ENCODE measurements around the gene WDR62. TPM values are rescaled to one million over a fixed set of nuclear protein-coding genes. Genes with fewer than 3 reads are reported as not detected.
"Not testable (repeated sequence)": the region's sequence is repeated elsewhere in the genome, so short reads cannot be mapped to it uniquely, and the experiment has no call there.

Gene WDR62
- total RNA-seq, 1 experiment from 2014 or later: 32.9 TPM

GRCh38 chr19:36125557-36125956 is 70.9 kb downstream of the WDR62 start:
- no peak overlapping the region for H3K4me3 Mint-ChIP-seq (ENCODE audit: unreplicated experiment)
- no peaks in the 10 kb centered on the region for H3K9me3 Mint-ChIP-seq (ENCODE audit: unreplicated experiment)
- no peak overlapping the region for H3K4me3 ChIP-seq (ENCODE audit: low read depth, low read length)
- no peak for TF ChIP-seq CTCF (IDR thresholded peaks at IDR 0.05; ENCODE audit: insufficient read depth in 1 of 2, low read depth in 1 of 2, low read length in 1 of 2, severe bottlenecking in 1 of 2, unreplicated experiment in 1 of 2)
- H3K9me3 ChIP-seq: no peaks in the 10 kb centered on the region
- ChIA-PET CTCF (no interaction called here), POLR2A (no interaction called here)
- H3K4me1 Mint-ChIP-seq (ENCODE audit: low read depth, unreplicated experiment): no peaks in the 10 kb centered on the region
- DNase-seq: no peak
- peaks cover 19% of the 10 kb centered on the region for H3K36me3 Mint-ChIP-seq (ENCODE audit: insufficient read depth, unreplicated experiment)
- H3K4me1 ChIP-seq: peaks cover under 1% of the 10 kb centered on the region; the same call in 1 of the 2 replicates
- BruUV-seq (replicated peaks): no TSS peak
- H3K36me3 ChIP-seq (ENCODE audit: control insufficient read depth, insufficient read depth, low read length): no peaks in the 10 kb centered on the region; the same call in 1 of the 2 replicates
- H3K27ac Mint-ChIP-seq (ENCODE audit: unreplicated experiment): no peak overlapping the region
- intact Hi-C loops (cut with micrococcal nuclease; ENCODE audit: unreplicated experiment): no loop called here
- H3K27me3 Mint-ChIP-seq (ENCODE audit: insufficient read depth, unreplicated experiment): no peaks in the 10 kb centered on the region
- H3K27me3 ChIP-seq (replicated peaks; ENCODE audit: control insufficient read depth, insufficient read depth, low read length): no peaks in the 10 kb centered on the region

DNA sequence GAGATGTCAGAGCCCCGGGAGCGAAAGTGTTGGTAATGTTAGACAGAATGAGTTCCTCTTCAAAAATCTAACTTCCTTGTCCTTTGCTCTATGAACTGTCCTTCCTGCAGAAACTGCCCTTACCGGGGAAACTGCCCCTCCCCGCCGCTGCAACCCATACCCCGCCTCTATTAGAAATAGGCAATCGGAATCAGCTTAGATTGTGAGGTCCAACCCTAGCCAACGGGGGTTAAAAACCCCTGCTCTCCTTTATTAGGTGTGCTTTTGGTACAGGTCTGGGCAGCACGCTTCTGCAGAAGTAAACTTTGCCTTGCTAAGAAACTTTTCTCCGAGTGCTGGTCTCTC is 73.7 kb downstream of the WDR62 start:
- H3K4me3 ChIP-seq (ENCODE audit: low read depth, low read length): peak overlapping the region; percentile 40
- CTCF ChIA-PET: interaction anchor here (0.6 to 2.5 kb wide), 16 partner anchors 10 to 445 kb away, joined by 3 to 27 read pairs (median 4); partner anchors contain the start of genes ALKBH6, CAPNS1, POLR2I and TBCB
- Mint-ChIP-seq H3K9me3 (ENCODE audit: unreplicated experiment) (no peaks in the 10 kb centered on the region), H3K36me3 (ENCODE audit: insufficient read depth, unreplicated experiment) (peaks cover 7% of the 10 kb centered on the region), H3K4me1 (ENCODE audit: low read depth, unreplicated experiment) (peaks cover 13% of the 10 kb centered on the region), H3K4me3 (ENCODE audit: unreplicated experiment) (peak overlapping the region; percentile 81), H3K27ac (ENCODE audit: unreplicated experiment) (peak overlapping the region; percentile 80), H3K27me3 (ENCODE audit: insufficient read depth, unreplicated experiment) (no peaks in the 10 kb centered on the region)
- peaks cover 9% of the 10 kb centered on the region for H3K4me1 ChIP-seq
- POLR2A ChIA-PET: interaction anchor here (0.5 to 1.6 kb wide), 6 partner anchors 12 to 1779 kb away, joined by 4 to 10 read pairs (median 6); partner anchors contain the start of genes CAPNS1, POLR2I, SIPA1L3 and TBCB
- peak; percentile 59 to 62 for DNase-seq
- no peaks in the 10 kb centered on the region for H3K9me3 ChIP-seq
- H3K36me3 ChIP-seq (ENCODE audit: control insufficient read depth, insufficient read depth, low read length): no peaks in the 10 kb centered on the region
- no peak for TF ChIP-seq CTCF (IDR thresholded peaks at IDR 0.05; ENCODE audit: insufficient read depth in 1 of 2, low read depth in 1 of 2, low read length in 1 of 2, severe bottlenecking in 1 of 2, unreplicated experiment in 1 of 2)
- TSS peak; percentile 79 for BruUV-seq (replicated peaks)
- H3K27me3 ChIP-seq (replicated peaks; ENCODE audit: control insufficient read depth, insufficient read depth, low read length): no peaks in the 10 kb centered on the region
- intact Hi-C loops (cut with micrococcal nuclease; ENCODE audit: unreplicated experiment): loop anchor here (1.0 kb wide), 1 partner anchor 11 kb away; no protein-coding TSS in a partner anchor

- intact Hi-C loops (cut with micrococcal nuclease; ENCODE audit: unreplicated experiment); H3K9me3 Mint-ChIP-seq (ENCODE audit: unreplicated experiment); H3K9me3 ChIP-seq; H3K4me3 Mint-ChIP-seq (ENCODE audit: unreplicated experiment); H3K27me3 ChIP-seq (replicated peaks; ENCODE audit: control insufficient read depth, insufficient read depth, low read length); DNase-seq; H3K27ac Mint-ChIP-seq (ENCODE audit: unreplicated experiment); BruUV-seq (replicated peaks); H3K27me3 Mint-ChIP-seq (ENCODE audit: insufficient read depth, unreplicated experiment); H3K36me3 ChIP-seq (ENCODE audit: control insufficient read depth, insufficient read depth, low read length); CTCF ChIA-PET; POLR2A ChIA-PET; H3K36me3 Mint-ChIP-seq (ENCODE audit: insufficient read depth, unreplicated experiment); H3K4me1 ChIP-seq; H3K4me3 ChIP-seq (ENCODE audit: low read depth, low read length): not testable (repeated sequence)
- H3K4me1 Mint-ChIP-seq (ENCODE audit: low read depth, unreplicated experiment): peaks cover 13% of the 10 kb centered on the region
Measured at GRCh38 chr19:36131221-36131620, 76.5 kb downstream of the WDR62 start.

- DNase-seq; H3K27ac Mint-ChIP-seq (ENCODE audit: unreplicated experiment); POLR2A ChIA-PET; intact Hi-C loops (cut with micrococcal nuclease; ENCODE audit: unreplicated experiment); BruUV-seq (replicated peaks); H3K36me3 Mint-ChIP-seq (ENCODE audit: insufficient read depth, unreplicated experiment); H3K9me3 ChIP-seq; H3K9me3 Mint-ChIP-seq (ENCODE audit: unreplicated experiment); H3K4me3 ChIP-seq (ENCODE audit: low read depth, low read length); H3K4me3 Mint-ChIP-seq (ENCODE audit: unreplicated experiment); H3K27me3 ChIP-seq (replicated peaks; ENCODE audit: control insufficient read depth, insufficient read depth, low read length); H3K27me3 Mint-ChIP-seq (ENCODE audit: insufficient read depth, unreplicated experiment); H3K36me3 ChIP-seq (ENCODE audit: control insufficient read depth, insufficient read depth, low read length); H3K4me1 ChIP-seq; CTCF ChIA-PET: not testable (repeated sequence)
- peaks cover 22% of the 10 kb centered on the region for H3K4me1 Mint-ChIP-seq (ENCODE audit: low read depth, unreplicated experiment)
Measured at GRCh38 chr19:36134867-36135266, 80.2 kb downstream of the WDR62 start.

Data from Caco-2 (cell line).